GM12891 (cell line): Measurements from ENCODE around the gene WDR90.
A peak's percentile ranks its signal among the peaks of the same experiment; 100 is the strongest.

Experiments used
- DNase-seq: peaks from one replicate; pipeline ENCODE4 v3.0.0; 2011; ENCODE audit warnings: low spot score; ENCODE audit not compliant: insufficient read length
- FAIRE-seq: peaks from 2 replicates; lab custom pipeline; 2011; peaks lifted over from hg19 to GRCh38; lab: Jason Lieb, UNC
- PAX5 ChIP-seq: IDR thresholded peaks from 2 replicates; pipeline ENCODE4 v1.6.1; 2011; ENCODE audit warnings: low read length, moderate library complexity, mild to moderate bottlenecking; ENCODE audit not compliant: insufficient read depth, severe bottlenecking
- POLR2A ChIP-seq: IDR thresholded peaks from 2 replicates; pipeline ENCODE4 v1.6.1; 2011; ENCODE audit warnings: low read depth, low read length, control low read depth
- POLR2AphosphoS5 ChIP-seq: IDR thresholded peaks from 2 replicates; pipeline ENCODE4 v1.6.1; 2011; ENCODE audit warnings: low read depth, low read length, control low read depth
- POU2F2 ChIP-seq: IDR thresholded peaks from 2 replicates; pipeline ENCODE4 v1.6.1; 2011; ENCODE audit warnings: low read depth, mild to moderate bottlenecking, control low read depth, low read length, moderate library complexity
- SPI1 ChIP-seq: IDR thresholded peaks from 2 replicates; pipeline ENCODE4 v1.6.1; 2011; ENCODE audit warnings: low read depth, low read length, control low read depth
- TAF1 ChIP-seq: IDR thresholded peaks from 2 replicates; pipeline ENCODE4 v1.6.1; 2011; ENCODE audit warnings: low read depth, low read length, control low read depth

WDR90 gene

GRCh38 chr16:674214-674881 lies 25.2 kb downstream of the WDR90 start:
- TF ChIP-seq TAF1 (no peak), POU2F2 (no peak), POLR2A (no peak), PAX5 (no peak), SPI1 (no peak), POLR2AphosphoS5 (no peak)
- DNase-seq (no peak), FAIRE-seq (no peak)

GRCh38 chr16:674968-675883 lies 26.1 kb downstream of the WDR90 start, which contains the start of gene RHBDL1:
Gene RHBDL1, plus strand, starts transcription at chr16:675671. Its CDS starts 120 bp downstream, at chr16:675791.
- no peak for TF ChIP-seq TAF1
- no peak for TF ChIP-seq POLR2AphosphoS5
- TF ChIP-seq PAX5: no peak
- TF ChIP-seq POLR2A: no peak
- no peak for TF ChIP-seq SPI1
- no peak for TF ChIP-seq POU2F2
- no peak for DNase-seq
- FAIRE-seq: peak; percentile 76

- DNase-seq (no peak), FAIRE-seq (no peak)
- TF ChIP-seq SPI1: no peak
- no peak for TF ChIP-seq POLR2AphosphoS5
- TF ChIP-seq TAF1: no peak
- TF ChIP-seq PAX5: no peak
- TF ChIP-seq POLR2A: no peak
- no peak for TF ChIP-seq POU2F2
Observed at GRCh38 chr16:675884-676564, 26.9 kb downstream of the WDR90 start.

- no peak for TF ChIP-seq PAX5
- no peak for TF ChIP-seq POU2F2
- TF ChIP-seq SPI1: no peak
- TF ChIP-seq TAF1: no peak
- no peak for TF ChIP-seq POLR2A
- no peak for TF ChIP-seq POLR2AphosphoS5
- DNase-seq: no peak
- FAIRE-seq: no peak
Observed at GRCh38 chr16:676565-676902, 27.4 kb downstream of the WDR90 start.

GRCh38 chr16:676913-677312 lies 27.7 kb downstream of the WDR90 start:
- DNase-seq: no peak
- FAIRE-seq: no peak
- TF ChIP-seq SPI1 (no peak), POU2F2 (no peak), TAF1 (no peak), POLR2A (no peak), POLR2AphosphoS5 (no peak), PAX5 (no peak)

GRCh38 chr16:677316-678190 lies 28.4 kb downstream of the WDR90 start:
- no peak for DNase-seq
- no peak for FAIRE-seq
- TF ChIP-seq PAX5: no peak
- no peak for TF ChIP-seq POLR2AphosphoS5
- TF ChIP-seq POU2F2: no peak
- TF ChIP-seq SPI1: no peak
- TF ChIP-seq TAF1: no peak
- TF ChIP-seq POLR2A: no peak

- TF ChIP-seq SPI1: no peak
- no peak for TF ChIP-seq PAX5
- no peak for TF ChIP-seq POLR2AphosphoS5
- no peak for TF ChIP-seq POLR2A
- no peak for TF ChIP-seq POU2F2
- TF ChIP-seq TAF1: no peak
- FAIRE-seq (peak; percentile 38), DNase-seq (no peak)
Observed at GRCh38 chr16:678209-678857, 29.2 kb downstream of the WDR90 start.
